Left ventricle myocardium inferior (tissue), 1 donor: ENCODE measurements around the gene DTX4. TPM values are rescaled to one million over a fixed set of nuclear protein-coding genes. Genes with fewer than 3 reads are reported as not detected.

ENCODE experiments used
- DNase-seq: peaks from one replicate; pipeline ENCODE4 v3.0.0-alpha.2; 2020
- H3K27ac ChIP-seq: fragments of 200-600 bp; replicated peaks from 2 replicates; pipeline ENCODE4 v1.8.0; 2021
- H3K27me3 ChIP-seq: fragments of 200-600 bp; 2 replicates; pipeline ENCODE4 v1.8.0; 2021; ENCODE audit warnings: low read depth
- H3K36me3 ChIP-seq: fragments of 200-600 bp; 2 replicates; pipeline ENCODE4 v1.8.0; 2021
- H3K4me1 ChIP-seq: fragments of 200-600 bp; 2 replicates; pipeline ENCODE4 v1.8.0; 2021
- H3K4me3 ChIP-seq: fragments of 200-600 bp; 2 replicates; pipeline ENCODE4 v1.8.0; 2021; ENCODE audit warnings: mild to moderate bottlenecking, moderate library complexity
- H3K9me3 ChIP-seq: fragments of 200-600 bp; replicated peaks from 2 replicates; pipeline ENCODE4 v1.8.0; 2021
- intact Hi-C: fragments of 100-400 bp; cut with micrococcal nuclease; formaldehyde crosslinking; loops from one replicate; pipeline ENCODE4 v1.11.0; 2022
- total RNA-seq: library from RNA; stranded (reverse); fragmentation: NEBNext Ultra II Directional; extraction: Animal tissue kit (Norgen Biotek cat#: 25700); gene quantifications from one replicate; pipeline ENCODE4 v1.2.1, GENCODE V29; 2021
- TF ChIP-seq, protein P1 (sequence below): fragments of 200-600 bp; IDR thresholded peaks from 2 replicates; pipeline ENCODE4 v1.8.0; 2021; ENCODE audit warnings: antibody characterized with exemption, mild to moderate bottlenecking, borderline replicate concordance
- donor health status: DM: no; HTN: yes; CAD: no; lungs with severe emphysema.

The DTX4 gene
- total RNA-seq, 1 donor from 2014 or later: 1.8 TPM

DNA sequence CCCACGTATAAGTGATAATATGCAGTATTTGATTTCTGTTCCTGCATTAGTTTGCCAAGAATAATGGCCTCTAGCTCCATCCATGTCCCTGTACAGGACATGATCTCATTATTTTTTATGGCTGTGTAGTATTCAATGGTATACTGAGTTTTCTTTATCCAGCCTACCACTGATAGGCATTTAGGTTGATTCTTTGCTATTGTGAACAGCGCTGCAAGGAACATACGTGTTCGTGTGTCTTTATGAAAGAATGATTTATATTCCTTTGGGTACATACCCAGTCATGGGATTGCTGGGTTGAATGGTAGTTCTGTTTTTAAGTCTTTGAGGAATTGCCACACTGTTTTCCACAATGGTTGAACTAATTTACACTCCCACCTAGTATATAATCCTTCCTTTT is 30.7 kb upstream of the DTX4 start:
- Histone ChIP-seq H3K4me1 (peaks cover 36% of the 10 kb centered on the region), H3K27me3 (no peaks in the 10 kb centered on the region), H3K36me3 (peaks cover 9% of the 10 kb centered on the region), H3K9me3 (no peaks in the 10 kb centered on the region), H3K27ac (no peak overlapping the region), H3K4me3 (no peak overlapping the region)
- TF ChIP-seq, protein P1, sequence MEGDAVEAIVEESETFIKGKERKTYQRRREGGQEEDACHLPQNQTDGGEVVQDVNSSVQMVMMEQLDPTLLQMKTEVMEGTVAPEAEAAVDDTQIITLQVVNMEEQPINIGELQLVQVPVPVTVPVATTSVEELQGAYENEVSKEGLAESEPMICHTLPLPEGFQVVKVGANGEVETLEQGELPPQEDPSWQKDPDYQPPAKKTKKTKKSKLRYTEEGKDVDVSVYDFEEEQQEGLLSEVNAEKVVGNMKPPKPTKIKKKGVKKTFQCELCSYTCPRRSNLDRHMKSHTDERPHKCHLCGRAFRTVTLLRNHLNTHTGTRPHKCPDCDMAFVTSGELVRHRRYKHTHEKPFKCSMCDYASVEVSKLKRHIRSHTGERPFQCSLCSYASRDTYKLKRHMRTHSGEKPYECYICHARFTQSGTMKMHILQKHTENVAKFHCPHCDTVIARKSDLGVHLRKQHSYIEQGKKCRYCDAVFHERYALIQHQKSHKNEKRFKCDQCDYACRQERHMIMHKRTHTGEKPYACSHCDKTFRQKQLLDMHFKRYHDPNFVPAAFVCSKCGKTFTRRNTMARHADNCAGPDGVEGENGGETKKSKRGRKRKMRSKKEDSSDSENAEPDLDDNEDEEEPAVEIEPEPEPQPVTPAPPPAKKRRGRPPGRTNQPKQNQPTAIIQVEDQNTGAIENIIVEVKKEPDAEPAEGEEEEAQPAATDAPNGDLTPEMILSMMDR: no peak
- no peak for DNase-seq
- intact Hi-C loops: no loop called here

DNA sequence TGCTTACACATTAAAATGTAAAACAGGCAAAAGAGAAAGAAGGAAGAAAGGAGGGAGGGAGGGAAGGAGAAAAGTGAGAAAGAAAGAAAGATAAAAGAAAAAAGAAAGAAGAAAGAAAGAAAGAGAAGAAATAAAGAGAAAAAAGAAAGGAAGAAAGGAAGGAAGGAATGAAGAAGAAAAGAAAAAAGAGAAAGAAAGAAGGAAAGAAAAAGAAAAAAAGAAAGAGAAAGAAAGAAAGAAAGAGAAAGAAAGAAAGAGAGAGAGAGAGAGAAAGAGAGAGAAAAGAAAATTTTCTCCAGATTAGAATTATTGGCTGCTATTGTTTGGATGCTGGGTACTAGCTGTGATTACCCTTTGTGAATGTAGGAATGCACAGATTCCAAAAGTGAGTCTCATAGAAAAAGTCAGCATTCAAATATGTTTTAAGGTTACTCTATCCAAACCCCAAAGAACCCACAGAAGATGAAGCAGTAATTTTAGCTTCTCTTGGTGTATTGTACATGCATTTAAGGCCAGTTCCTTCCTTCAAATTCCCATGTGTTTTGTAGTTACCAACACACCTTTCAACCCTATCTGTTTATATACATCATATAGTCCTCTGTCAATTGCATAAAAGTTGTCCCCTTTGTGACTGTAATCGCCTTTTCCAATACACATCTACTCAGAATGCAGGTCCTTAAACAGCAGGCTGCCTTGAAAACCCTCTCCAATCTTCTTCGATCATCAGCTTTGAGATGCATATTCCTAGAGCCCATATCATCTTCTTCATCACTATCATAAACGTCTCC is 30.1 kb upstream of the DTX4 start:
- no peaks in the 10 kb centered on the region for H3K9me3 ChIP-seq
- H3K36me3 ChIP-seq: peaks cover 9% of the 10 kb centered on the region
- DNase-seq: no peak
- peak overlapping the region; percentile 90 for H3K27ac ChIP-seq
- TF ChIP-seq, protein P1: no peak
- intact Hi-C loops: no loop called here
- H3K27me3 ChIP-seq: no peaks in the 10 kb centered on the region
- H3K4me1 ChIP-seq: peaks cover 36% of the 10 kb centered on the region
- H3K4me3 ChIP-seq: peak overlapping the region; percentile 78

DNA sequence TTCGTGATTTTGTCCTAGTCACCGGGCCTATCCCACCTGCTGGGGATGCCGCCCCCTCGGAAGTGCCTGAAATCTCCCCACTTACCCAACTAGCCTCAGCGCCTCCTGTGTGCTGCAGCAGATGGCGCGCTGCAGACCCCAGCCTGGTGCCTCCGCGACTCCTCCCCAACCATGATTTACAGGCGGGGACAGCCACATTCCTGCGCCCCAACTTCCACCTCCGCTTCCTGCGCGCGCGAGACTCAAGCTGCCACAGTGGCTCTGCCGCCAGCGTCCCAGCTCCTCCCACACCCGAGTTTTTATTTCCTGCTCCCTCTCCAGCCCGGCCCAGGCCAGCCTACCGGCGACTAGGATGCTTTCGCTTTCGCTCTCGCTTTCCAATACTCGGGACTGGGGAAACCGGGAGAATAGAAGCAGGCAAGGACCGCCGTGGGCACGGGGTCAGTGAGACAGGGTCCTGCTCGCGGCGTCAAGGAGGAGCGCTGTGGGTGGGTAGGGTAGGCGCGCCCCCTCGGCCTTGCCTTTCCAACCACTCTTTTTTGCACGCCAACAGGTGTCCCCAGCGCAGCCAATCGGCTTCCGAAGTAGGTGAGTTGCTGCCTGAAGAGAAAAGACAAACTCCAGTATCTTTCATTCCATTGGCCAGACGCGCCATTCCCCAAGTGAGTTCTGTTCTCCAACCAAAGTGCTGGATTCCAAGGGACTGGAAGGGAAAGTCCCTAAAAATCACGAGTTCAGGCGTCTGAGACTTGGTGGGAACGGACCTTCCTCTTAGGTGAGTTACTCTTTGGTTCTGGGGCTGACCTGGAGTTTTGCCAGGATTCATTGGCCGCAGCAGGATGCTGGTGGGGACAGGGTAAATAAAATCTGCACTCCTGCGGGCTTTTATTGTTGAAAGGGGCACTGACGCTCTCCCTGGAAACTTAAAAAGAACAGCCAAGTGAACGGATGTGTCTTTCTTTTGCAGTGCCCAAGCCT is 29.1 kb upstream of the DTX4 start, which contains the start of gene FAM111A:
FAM111A (plus strand) TSS at position 327 of the 978 bp plus-strand sequence. CDS start 6,017 bp downstream, outside the sequence.
- peaks cover 36% of the 10 kb centered on the region for H3K4me1 ChIP-seq

DNA sequence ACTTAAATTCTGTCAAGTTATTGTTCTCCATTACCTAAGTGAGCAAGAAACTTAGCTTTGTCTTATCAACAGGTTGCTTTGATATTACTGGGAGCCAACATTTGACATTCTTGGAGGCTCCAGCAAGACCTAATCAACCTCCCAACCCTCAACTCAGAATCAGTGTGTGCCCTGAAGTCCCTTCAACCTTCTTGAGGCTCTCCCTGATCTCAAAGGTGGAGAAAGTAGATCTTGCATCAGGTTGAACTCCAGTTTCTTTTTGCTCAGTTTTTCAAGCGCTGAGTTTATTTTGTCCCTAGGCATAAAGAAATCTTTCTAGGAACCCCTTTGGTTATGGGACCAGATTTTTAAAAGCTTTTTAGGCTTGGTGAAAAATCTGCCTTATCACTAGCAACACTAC is 27.8 kb upstream of the DTX4 start:
- Histone ChIP-seq H3K4me3 (peak overlapping the region; percentile 78), H3K36me3 (peaks cover 16% of the 10 kb centered on the region), H3K27me3 (no peaks in the 10 kb centered on the region), H3K9me3 (no peaks in the 10 kb centered on the region), H3K27ac (peak overlapping the region; percentile 90), H3K4me1 (peaks cover 36% of the 10 kb centered on the region)
- DNase-seq: no peak
- TF ChIP-seq, protein P1: no peak
- intact Hi-C loops: no loop called here

More for the DNA sequence above, 29.1 kb upstream of the DTX4 start, which contains the start of gene FAM111A:
- no peaks in the 10 kb centered on the region for H3K27me3 ChIP-seq
- DNase-seq: peak; percentile 90
- peak within 1 kb of the TSS; percentile 90 for H3K27ac ChIP-seq
- intact Hi-C loops: no loop called here
- H3K4me3 ChIP-seq: peak within 1 kb of the TSS; percentile 78
- TF ChIP-seq, protein P1: peak; percentile 37
- H3K36me3 ChIP-seq: peaks cover 9% of the 10 kb centered on the region
- H3K9me3 ChIP-seq: no peaks in the 10 kb centered on the region

DNA sequence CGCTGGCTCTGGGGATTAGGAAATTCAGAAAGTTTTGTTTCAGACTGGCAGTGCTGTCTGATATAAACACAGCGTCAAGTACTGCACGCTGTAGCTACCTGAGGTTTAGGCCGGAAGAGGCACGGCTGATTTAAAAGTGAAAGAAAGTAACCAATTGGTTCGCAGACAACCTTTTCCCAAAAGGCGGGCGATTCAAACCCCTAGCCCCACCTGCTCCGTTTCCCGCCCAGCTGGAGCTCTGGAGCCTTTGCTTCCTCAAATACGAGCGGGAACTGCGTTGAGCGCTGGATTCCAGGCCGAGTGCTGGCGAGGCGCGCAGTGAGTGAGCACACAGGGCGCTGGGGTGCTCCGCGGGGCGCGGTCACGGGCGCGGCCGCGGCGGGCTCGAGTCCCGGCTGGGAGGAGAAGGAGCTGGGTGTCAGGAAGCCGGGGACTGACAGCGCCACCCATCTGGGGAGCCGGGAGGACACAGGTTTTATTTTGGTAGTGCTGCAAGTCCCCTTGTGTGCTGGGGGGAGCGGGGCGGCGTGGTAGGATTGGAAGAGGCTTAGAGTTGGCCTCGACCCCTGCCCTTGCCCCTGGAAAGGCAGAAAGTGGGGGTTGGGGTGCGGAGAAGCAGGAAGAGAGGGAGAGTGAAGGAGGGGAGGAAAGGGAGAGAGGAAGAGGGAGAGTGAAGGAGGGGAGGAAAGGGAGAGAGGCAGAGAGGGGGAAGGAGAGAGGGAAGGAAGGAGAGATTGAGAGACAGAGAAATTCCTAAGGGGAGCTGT is 27.2 kb upstream of the DTX4 start:
- Histone ChIP-seq H3K27me3 (no peaks in the 10 kb centered on the region), H3K4me3 (peak overlapping the region; percentile 78), H3K4me1 (peaks cover 36% of the 10 kb centered on the region), H3K27ac (peak overlapping the region; percentile 90), H3K9me3 (no peaks in the 10 kb centered on the region), H3K36me3 (peaks cover 13% of the 10 kb centered on the region)
- intact Hi-C loops: no loop called here
- TF ChIP-seq, protein P1: no peak
- peak; percentile 70 for DNase-seq
